Measurements from ENCODE around the gene ZBTB2.

ZBTB2 gene

DNA sequence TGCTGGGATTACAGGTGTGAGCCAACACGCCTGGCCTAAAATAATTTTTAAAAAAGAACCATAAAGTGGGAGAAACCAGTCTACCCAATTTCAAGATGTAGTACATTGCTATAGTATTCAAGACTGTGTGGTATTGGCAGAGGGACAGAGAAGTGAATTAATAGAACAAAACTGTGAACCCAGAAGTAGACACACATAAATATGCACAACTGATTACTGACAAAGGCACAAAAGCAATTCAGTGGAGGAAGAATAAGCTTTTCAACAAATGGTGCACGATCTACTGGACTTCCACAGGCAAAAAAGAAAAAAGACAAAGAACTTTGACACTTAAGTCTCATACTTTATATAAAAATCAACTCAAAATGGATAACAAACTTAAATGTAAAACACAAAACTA is 15.5 kb downstream of the ZBTB2 start:
- H3K4me2 ChIP-seq (ENCODE audit: low read length), result no peak overlapping the region
- H3K36me3 ChIP-seq (ENCODE audit: insufficient read depth, low read length), result peaks cover 22% of the 10 kb centered on the region
- TF ChIP-seq EZH2 (IDR thresholded peaks at IDR 0.05; ENCODE audit: borderline replicate concordance, low read length) (no peak), CTCF (IDR thresholded peaks at IDR 0.05; ENCODE audit: low read length) (no peak)
- H2AFZ ChIP-seq (ENCODE audit: low read length), result no peak overlapping the region
- H3K27me3 ChIP-seq (ENCODE audit: insufficient read depth, low read length), result no peaks in the 10 kb centered on the region
- H3K4me3 ChIP-seq (ENCODE audit: low read depth, low read length, poor library complexity, severe bottlenecking), result no peak overlapping the region
- H3K27ac ChIP-seq (ENCODE audit: low read depth, low read length, poor library complexity, severe bottlenecking), result no peak overlapping the region
- H3K9me2 ChIP-seq (ENCODE audit: low read depth, low read length), result no peaks in the 10 kb centered on the region
- H3K4me1 ChIP-seq (ENCODE audit: insufficient read depth, low read length, severe bottlenecking), result peaks cover 21% of the 10 kb centered on the region
- no peaks in the 10 kb centered on the region; the same call in 1 of the 2 replicates for H3K9me3 ChIP-seq (ENCODE audit: low read length)
- no peak overlapping the region for H3K9ac ChIP-seq (ENCODE audit: low read length)
- H4K20me1 ChIP-seq (ENCODE audit: insufficient read depth, low read length), result no peaks in the 10 kb centered on the region
- H3F3A ChIP-seq (ENCODE audit: insufficient read depth, low read length), result no peaks in the 10 kb centered on the region
- peaks cover 67% of the 10 kb centered on the region for H3K79me2 ChIP-seq (ENCODE audit: insufficient read depth, low read length)

- Histone ChIP-seq H3K9me3 (ENCODE audit: low read length) (no peaks in the 10 kb centered on the region; the same call in 1 of the 2 replicates), H3K4me1 (ENCODE audit: insufficient read depth, low read length, severe bottlenecking) (peaks cover 9% of the 10 kb centered on the region), H3K27ac (ENCODE audit: low read depth, low read length, poor library complexity, severe bottlenecking) (no peak overlapping the region), H3K9ac (ENCODE audit: low read length) (no peak overlapping the region), H2AFZ (ENCODE audit: low read length) (no peak overlapping the region), H3K4me2 (ENCODE audit: low read length) (no peak overlapping the region), H3K36me3 (ENCODE audit: insufficient read depth, low read length) (peaks cover 39% of the 10 kb centered on the region), H3F3A (ENCODE audit: insufficient read depth, low read length) (no peaks in the 10 kb centered on the region), H3K4me3 (ENCODE audit: low read depth, low read length, poor library complexity, severe bottlenecking) (no peak overlapping the region), H3K27me3 (ENCODE audit: insufficient read depth, low read length) (no peaks in the 10 kb centered on the region), H3K79me2 (ENCODE audit: insufficient read depth, low read length) (peaks cover 51% of the 10 kb centered on the region), H3K9me2 (ENCODE audit: low read depth, low read length) (no peaks in the 10 kb centered on the region), H4K20me1 (ENCODE audit: insufficient read depth, low read length) (no peaks in the 10 kb centered on the region)
- TF ChIP-seq EZH2 (IDR thresholded peaks at IDR 0.05; ENCODE audit: borderline replicate concordance, low read length) (no peak), CTCF (IDR thresholded peaks at IDR 0.05; ENCODE audit: low read length) (no peak)
These were observed 17.2 kb downstream of the ZBTB2 start for GRCh38 chr6:151374036-151374683.

DNA sequence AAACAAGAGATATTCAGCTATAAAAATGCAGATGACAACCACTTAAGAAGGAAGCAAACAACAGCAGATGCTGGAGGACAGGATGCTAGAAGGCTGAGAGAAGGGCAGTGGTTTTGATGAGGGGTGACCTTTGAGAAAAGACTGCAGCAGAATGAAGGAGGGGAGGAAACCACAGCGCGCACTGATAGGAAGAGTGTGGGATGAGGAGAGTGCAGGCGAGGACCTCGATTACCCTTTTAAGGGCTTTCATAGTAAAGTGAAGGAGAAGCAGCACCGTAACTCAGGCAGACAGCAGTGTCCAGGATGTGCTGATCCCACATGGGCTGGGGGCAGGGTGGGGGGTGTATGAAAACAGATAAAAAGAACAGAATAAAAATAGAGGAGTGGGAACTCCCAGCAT is 19.2 kb downstream of the ZBTB2 start:
- Histone ChIP-seq H3K4me3 (ENCODE audit: low read depth, low read length, poor library complexity, severe bottlenecking) (no peak overlapping the region), H3K27ac (ENCODE audit: low read depth, low read length, poor library complexity, severe bottlenecking) (no peak overlapping the region), H3F3A (ENCODE audit: insufficient read depth, low read length) (no peaks in the 10 kb centered on the region), H3K4me2 (ENCODE audit: low read length) (no peak overlapping the region), H3K36me3 (ENCODE audit: insufficient read depth, low read length) (peaks cover 45% of the 10 kb centered on the region), H4K20me1 (ENCODE audit: insufficient read depth, low read length) (no peaks in the 10 kb centered on the region), H3K27me3 (ENCODE audit: insufficient read depth, low read length) (no peaks in the 10 kb centered on the region), H3K9me3 (ENCODE audit: low read length) (no peaks in the 10 kb centered on the region; the same call in 1 of the 2 replicates), H3K4me1 (ENCODE audit: insufficient read depth, low read length, severe bottlenecking) (peaks cover 9% of the 10 kb centered on the region), H3K9ac (ENCODE audit: low read length) (no peak overlapping the region), H3K9me2 (ENCODE audit: low read depth, low read length) (no peaks in the 10 kb centered on the region), H2AFZ (ENCODE audit: low read length) (no peak overlapping the region), H3K79me2 (ENCODE audit: insufficient read depth, low read length) (peaks cover 34% of the 10 kb centered on the region)
- TF ChIP-seq EZH2 (IDR thresholded peaks at IDR 0.05; ENCODE audit: borderline replicate concordance, low read length) (no peak), CTCF (IDR thresholded peaks at IDR 0.05; ENCODE audit: low read length) (no peak)

All from OCI-LY1 (cell line).